HepG2 (cell line): ENCODE results near the gene FBXO8. TPM values are rescaled to one million over a fixed set of nuclear protein-coding genes. Genes with fewer than 3 reads are reported as not detected.

Experiments
- ATAC-seq: fragments of 200-7000 bp; cut with Tn5 transposase; 3 replicates; pipeline ENCODE4 v1.9.1; 2020; ENCODE audit warnings: mild to moderate bottlenecking, moderate library complexity
- BruUV-seq: library from RNA; stranded (reverse); fragments of 400-500 nt; replicated peaks from 2 replicates; lab custom pipeline; 2021; lab: Mats Ljungman, UMichigan
- CTCF ChIA-PET: fragments of 300-600 bp; formaldehyde crosslinking; extraction: SDS; loops from one replicate; lab custom pipeline; 2021; ENCODE audit warnings: low total read pairs, inconsistent platforms, low intra/inter-chr PET ratio; lab: Yijun Ruan, JAX
- POLR2A ChIA-PET: fragments of 350-600 bp; sonication (Branson Sonifier 250); formaldehyde crosslinking; loops from one replicate; lab custom pipeline; 2020; ENCODE audit warnings: antibody characterized with exemption, inconsistent platforms; lab: Yijun Ruan, JAX
- DNase-seq: peaks from one replicate; pipeline ENCODE4 v3.0.0-alpha.2; 2015; ENCODE audit warnings: low spot score
- FAIRE-seq: peaks from 3 replicates; lab custom pipeline; 2011; peaks lifted over from hg19 to GRCh38; lab: Jason Lieb, UNC
- H2AFZ ChIP-seq: one replicate; pipeline ENCODE4 v1.6.1; 2011; ENCODE audit warnings: low read length, inconsistent platforms
- H3K27ac ChIP-seq: fragments of 300-600 bp; 3 replicates; pipeline ENCODE4 v1.8.0; 2011; ENCODE audit warnings: mixed run types, mild to moderate bottlenecking, mixed read lengths, low read length, inconsistent platforms; ENCODE audit not compliant: insufficient read depth; ENCODE audit errors: extremely low read length
- H3K27me3 ChIP-seq, 2 experiments: fragments of 200-600 bp in 1 of 2; 2 replicates in 1 of 2; 3 replicates in 1 of 2; pipeline versions ENCODE4 v1.6.0 to v1.8.0; 2011; ENCODE audit warnings: low read length in 2 of 2, mild to moderate bottlenecking in 2 of 2, moderate library complexity in 2 of 2, inconsistent platforms in 1 of 2; ENCODE audit not compliant: insufficient read depth in 2 of 2, control insufficient read depth in 1 of 2
- H3K36me3 ChIP-seq, 2 experiments: fragments of 200-600 bp in 1 of 2; replicated peaks in 1 of 2; 2 replicates in 1 of 2; 3 replicates in 1 of 2; pipeline versions ENCODE4 v1.5.1 to v1.8.0; 2011; ENCODE audit warnings: low read length in 2 of 2, inconsistent platforms in 1 of 2; ENCODE audit not compliant: insufficient read depth in 2 of 2, control insufficient read depth in 1 of 2
- H3K4me1 ChIP-seq: 2 replicates; pipeline ENCODE4 v1.5.1; 2012; ENCODE audit warnings: low read length, inconsistent platforms; ENCODE audit not compliant: insufficient read depth
- H3K4me2 ChIP-seq: 2 replicates; pipeline ENCODE4 v1.6.0; 2011; ENCODE audit warnings: low read depth, low read length, inconsistent platforms
- H3K4me3 ChIP-seq, 3 experiments: fragments of 200-600 bp in 1 of 3; sonication (generic), shearing (Covaris generic) in 1 of 3; replicated peaks in 1 of 3; 2 replicates each; pipeline ENCODE4 v1.5.1; 2011 to 2016; ENCODE audit warnings: low read length in 3 of 3, inconsistent platforms in 2 of 3, low read depth in 2 of 3, mild to moderate bottlenecking in 2 of 3, control low read depth in 1 of 3, mixed read lengths in 1 of 3; ENCODE audit not compliant: insufficient read depth in 1 of 3
- H3K79me2 ChIP-seq: one replicate; pipeline ENCODE4 v1.6.1; 2011; ENCODE audit warnings: low read length, inconsistent platforms; ENCODE audit not compliant: insufficient read depth
- H3K9ac ChIP-seq: 2 replicates; pipeline ENCODE4 v1.6.0; 2011; ENCODE audit warnings: mild to moderate bottlenecking, low read depth, low read length, inconsistent platforms; ENCODE audit not compliant: insufficient read depth
- H3K9me3 ChIP-seq: 2 replicates; pipeline ENCODE4 v1.5.1; 2012; ENCODE audit warnings: mild to moderate bottlenecking, low read length
- H4K20me1 ChIP-seq: 2 replicates; pipeline ENCODE4 v1.6.0; 2011; ENCODE audit warnings: inconsistent platforms, mild to moderate bottlenecking, low read length, moderate library complexity; ENCODE audit not compliant: insufficient read depth
- CCAR2 ChIP-seq: fragments of 200-400 bp; formaldehyde crosslinking; optimal IDR thresholded peaks from 2 replicates; pipeline ENCODE3; 2018; ENCODE audit warnings: low read depth, mild to moderate bottlenecking, low read length, moderate library complexity
- GATAD1 ChIP-seq: IDR thresholded peaks from 2 replicates; pipeline ENCODE4 v1.6.1; 2016; ENCODE audit warnings: missing genetic modification reagents, missing compliant biosample characterization
- MIER3 ChIP-seq: IDR thresholded peaks from 2 replicates; pipeline ENCODE4 v1.6.1; 2016; ENCODE audit warnings: missing compliant biosample characterization, borderline replicate concordance
- MLLT10 ChIP-seq: sonication (generic); formaldehyde crosslinking; IDR thresholded peaks from 2 replicates; pipeline ENCODE4 v1.4.0; 2020; ENCODE audit warnings: missing genetic modification reagents
- NR2C2 ChIP-seq: sonication (generic); formaldehyde crosslinking; IDR thresholded peaks from 2 replicates; pipeline ENCODE4 v1.4.0; 2020; ENCODE audit warnings: missing genetic modification reagents, mild to moderate bottlenecking, moderate library complexity, borderline replicate concordance
- RBFOX2 ChIP-seq: fragments of 200-400 bp; formaldehyde crosslinking; IDR thresholded peaks from 2 replicates; pipeline ENCODE4 v1.6.1; 2017; ENCODE audit warnings: low read depth, mild to moderate bottlenecking, low read length
- RFX5 ChIP-seq: IDR thresholded peaks from 2 replicates; pipeline ENCODE4 v1.6.1; 2011; ENCODE audit warnings: low read depth, low read length, improper control_type of control experiment
- RXRB ChIP-seq: IDR thresholded peaks from 2 replicates; pipeline ENCODE4 v1.6.1; 2016; ENCODE audit warnings: borderline replicate concordance, missing genetic modification reagents, missing compliant biosample characterization
- SKIL ChIP-seq: sonication (generic); formaldehyde crosslinking; IDR thresholded peaks from 2 replicates; pipeline ENCODE4 v1.8.0; 2022; ENCODE audit warnings: missing genetic modification reagents, mild to moderate bottlenecking, moderate library complexity, borderline replicate concordance
- SMAD9 ChIP-seq: sonication (generic); formaldehyde crosslinking; IDR thresholded peaks from 2 replicates; pipeline ENCODE4 v1.5.1; 2020; ENCODE audit warnings: mild to moderate bottlenecking, missing genetic modification reagents
- TERF1 ChIP-seq: sonication (generic); formaldehyde crosslinking; IDR thresholded peaks from 2 replicates; pipeline ENCODE4 v1.8.0; 2022; ENCODE audit warnings: mild to moderate bottlenecking, missing genetic modification reagents, moderate library complexity
- ZNF143 ChIP-seq: sonication (generic); formaldehyde crosslinking; IDR thresholded peaks from 2 replicates; pipeline ENCODE4 v1.4.0; 2020; ENCODE audit warnings: missing genetic modification reagents
- ZNF230 ChIP-seq: sonication (generic); formaldehyde crosslinking; IDR thresholded peaks from 2 replicates; pipeline ENCODE4 v1.4.0; 2020; ENCODE audit warnings: mild to moderate bottlenecking, missing genetic modification reagents
- ZNF251 ChIP-seq: sonication (generic); formaldehyde crosslinking; IDR thresholded peaks from 2 replicates; pipeline ENCODE4 v1.9.0; 2021; ENCODE audit warnings: mild to moderate bottlenecking, missing genetic modification reagents
- ZNF350 ChIP-seq: sonication (generic); formaldehyde crosslinking; IDR thresholded peaks from 2 replicates; pipeline ENCODE4 v1.4.0; 2020; ENCODE audit warnings: mild to moderate bottlenecking, low read depth, missing genetic modification reagents, borderline replicate concordance
- WGBS: methylation state at CpG from one replicate; pipeline ENCODE4 v1.1.6; 2017; ENCODE audit warnings: low lambda C conversion rate; 5-methylcytosine and 5-hydroxymethylcytosine counted together
- in situ Hi-C: cut with HindIII; loops from 2 replicates; pipeline ENCODE4 v1.10.0; 2017; ENCODE audit warnings: low pct_unique_long_range_greater_than_20kb; ENCODE audit not compliant: extremely low pct_ligation_motif_present
- intact Hi-C: fragments of 100-400 bp; cut with micrococcal nuclease; formaldehyde crosslinking; loops from one replicate; pipeline ENCODE4 v1.10.0; 2022; ENCODE audit not compliant: unreplicated experiment
- polyA plus RNA-seq, 8 experiments: library from polyadenylated mRNA; depleted of rRNA in 3 of 8; stranded (reverse) in 7 of 8; unstranded in 1 of 8; fragments of >200 nt; fragmentation: Illumina TruSeq in 4 of 8; extraction: Trizol in 4 of 8; gene quantifications; 2 replicates each; pipeline versions ENCODE4 v1.2.1 to v1.2.3, GENCODE V29; 2011 to 2016; ENCODE audit warnings: low read depth in 4 of 8, missing spikeins in 1 of 8, mixed read lengths in 1 of 8; ENCODE audit not compliant: insufficient read depth in 1 of 8
- total RNA-seq, 5 experiments: library from RNA; depleted of rRNA; stranded (reverse); fragments of >200 nt; fragmentation: Illumina TruSeq; extraction: Trizol; gene quantifications; 2 replicates each; pipeline ENCODE4 v1.2.3, GENCODE V29; 2016; ENCODE audit warnings: low read depth in 1 of 5

The FBXO8 gene
- total and polyA plus RNA-seq, 2 of the 13 experiments (the other 11 are each of a cell fraction or from before 2014, with no cell fraction given), result 11.7 to 15.2 TPM

GRCh38 chr4:174193438-174194374 lies 89.8 kb downstream of the FBXO8 start (continued):
- TF ChIP-seq SKIL (no peak), SMAD9 (CRISPR knock-in tag) (no peak)

GRCh38 chr4:174192943-174193342 lies 90.5 kb downstream of the FBXO8 start:
- no peak for ATAC-seq
- no peak overlapping the region for H3K4me3 ChIP-seq
- in situ Hi-C loops, result no loop called here
- no peak overlapping the region for H3K27ac ChIP-seq
- no peaks in the 10 kb centered on the region for H3K36me3 ChIP-seq
- no peak overlapping the region for H2AFZ ChIP-seq
- POLR2A ChIA-PET, result no interaction called here
- H3K27me3 ChIP-seq, result no peaks in the 10 kb centered on the region
- FAIRE-seq, result no peak
- H3K9ac ChIP-seq, result no peak overlapping the region
- H3K9me3 ChIP-seq, result no peaks in the 10 kb centered on the region
- no peaks in the 10 kb centered on the region; the same call in 1 of the 2 replicates for H4K20me1 ChIP-seq
- intact Hi-C loops, result no loop called here
- no peak for DNase-seq
- no peak overlapping the region for H3K4me2 ChIP-seq
- no peaks in the 10 kb centered on the region for H3K79me2 ChIP-seq
- WGBS, result 0% methylated on average over 4 of the region's 4 CpGs
- CTCF ChIA-PET, result no interaction called here
- H3K4me1 ChIP-seq, result no peaks in the 10 kb centered on the region
- BruUV-seq, result no TSS peak
- TF ChIP-seq CCAR2, result no peak
- no peak for TF ChIP-seq GATAD1
- no peak for TF ChIP-seq RBFOX2
- no peak for TF ChIP-seq NR2C2
- no peak for TF ChIP-seq RXRB (CRISPR knock-in tag)
- TF ChIP-seq RFX5, result no peak
- TF ChIP-seq MIER3 (CRISPR knock-in tag), result no peak
- TF ChIP-seq ZNF230 (CRISPR knock-in tag), result no peak
- no peak for TF ChIP-seq TERF1
- no peak for TF ChIP-seq ZNF143 (CRISPR knock-in tag)
- TF ChIP-seq MLLT10 (CRISPR knock-in tag), result no peak
- TF ChIP-seq ZNF251 (CRISPR knock-in tag), result no peak
- no peak for TF ChIP-seq ZNF350 (CRISPR knock-in tag)
